GM12878 (cell line): ENCODE data around the gene SETBP1. TPM values are rescaled to one million over a fixed set of nuclear protein-coding genes. Genes with fewer than 3 reads are reported as not detected.

Source experiments
- ATAC-seq: fragments of 200-7000 bp; cut with Tn5 transposase; 3 replicates; pipeline ENCODE4 v1.9.1; 2020; ENCODE audit warnings: mild to moderate bottlenecking, moderate library complexity
- BruUV-seq: library from RNA; stranded (reverse); fragments of 400-500 nt; replicated peaks from 2 replicates; lab custom pipeline; 2021; lab: Mats Ljungman, UMichigan
- CTCF ChIA-PET: fragments of 300-600 bp; sonication (Branson Sonifier 250); formaldehyde crosslinking; extraction: SDS; loops from one replicate; lab custom pipeline; 2021; ENCODE audit warnings: inconsistent platforms; lab: Yijun Ruan, JAX
- POLR2A ChIA-PET: fragments of 350-600 bp; formaldehyde crosslinking; extraction: SDS; loops from one replicate; lab custom pipeline; 2021; ENCODE audit warnings: inconsistent platforms; lab: Charles Lee
- RAD21 ChIA-PET: fragments of 300-600 bp; sonication (Branson Sonifier 250); formaldehyde crosslinking; loops from one replicate; lab custom pipeline; 2023; ENCODE audit warnings: antibody characterized with exemption; ENCODE audit not compliant: unreplicated experiment; lab: Charles Lee
- SMC1A ChIA-PET: fragments of 300-600 bp; sonication (Branson Sonifier 250); formaldehyde crosslinking; loops from one replicate; lab custom pipeline; 2023; ENCODE audit not compliant: unreplicated experiment, uncharacterized antibody; lab: Charles Lee
- DNase-seq: peaks from one replicate; pipeline ENCODE4 v3.0.0-alpha.2; 2011; ENCODE audit warnings: low read depth, low spot score
- FAIRE-seq: peaks from 3 replicates; lab custom pipeline; 2011; peaks lifted over from hg19 to GRCh38; lab: Jason Lieb, UNC
- H2AFZ ChIP-seq: 2 replicates; pipeline ENCODE4 v1.6.0; 2011; ENCODE audit warnings: low read depth, low read length, control low read depth; ENCODE audit not compliant: control insufficient read depth
- H3K27ac ChIP-seq: 2 replicates; pipeline ENCODE4 v1.5.1; 2011; ENCODE audit warnings: control low read depth; ENCODE audit not compliant: control insufficient read depth, insufficient read depth
- H3K27me3 ChIP-seq, 2 experiments: replicated peaks in 1 of 2; 2 replicates each; pipeline versions ENCODE4 v1.6.0 to v1.6.1; 2011; ENCODE audit warnings: low read length in 1 of 2; ENCODE audit not compliant: control insufficient read depth in 2 of 2, insufficient read depth in 2 of 2
- H3K36me3 ChIP-seq, 2 experiments: 2 replicates each; pipeline ENCODE4 v1.5.1; 2011; ENCODE audit warnings: low read length in 1 of 2; ENCODE audit not compliant: control insufficient read depth in 2 of 2, insufficient read depth in 2 of 2
- H3K4me1 ChIP-seq: 2 replicates; pipeline ENCODE4 v1.6.1; 2011; ENCODE audit warnings: mild to moderate bottlenecking, low read length, moderate library complexity, mixed read lengths; ENCODE audit not compliant: control insufficient read depth, insufficient read depth
- H3K4me2 ChIP-seq: 2 replicates; pipeline ENCODE4 v1.6.0; 2011; ENCODE audit warnings: control low read depth; ENCODE audit not compliant: control insufficient read depth, insufficient read depth
- H3K4me3 ChIP-seq: fragments of 200-600 bp; sonication (generic); 2 replicates; pipeline ENCODE4 v1.5.1; 2016
- H3K79me2 ChIP-seq: 2 replicates; pipeline ENCODE4 v1.6.0; 2011; ENCODE audit warnings: low read length; ENCODE audit not compliant: control insufficient read depth, insufficient read depth
- H3K9ac ChIP-seq: 2 replicates; pipeline ENCODE4 v1.8.0; 2011; ENCODE audit warnings: low read length, control low read depth, mixed read lengths; ENCODE audit not compliant: control insufficient read depth, insufficient read depth
- H3K9me3 ChIP-seq: replicated peaks from 3 replicates; pipeline ENCODE4 v1.5.1; 2011; ENCODE audit warnings: mild to moderate bottlenecking, low read length; ENCODE audit not compliant: control insufficient read depth, insufficient read depth
- H4K20me1 ChIP-seq: 2 replicates; pipeline ENCODE4 v1.6.0; 2011; ENCODE audit not compliant: control insufficient read depth, insufficient read depth
- EED ChIP-seq: sonication (generic); IDR thresholded peaks from 2 replicates; pipeline ENCODE4 v1.6.1; 2016; ENCODE audit warnings: antibody characterized with exemption, low read depth
- EP300 ChIP-seq, 2 experiments: fragments of 150-350 bp in 1 of 2; IDR thresholded peaks; 2 replicates each; pipeline ENCODE4 v1.6.1; 2011 to 2012; ENCODE audit warnings: low read depth in 2 of 2, low read length in 2 of 2, borderline replicate concordance in 1 of 2, improper control_type of control experiment in 1 of 2, inconsistent platforms in 1 of 2; ENCODE audit not compliant: control insufficient read depth in 1 of 2
- IKZF2 ChIP-seq, 2 experiments: fragments of 450-650 bp; IDR thresholded peaks; 2 replicates each; pipeline ENCODE4 v1.6.1; 2017; ENCODE audit warnings: mild to moderate bottlenecking in 2 of 2, moderate library complexity in 2 of 2
- KDM1A ChIP-seq: fragments of 200-600 bp; sonication (generic); IDR thresholded peaks from 2 replicates; pipeline ENCODE4 v1.6.1; 2016; ENCODE audit warnings: borderline replicate concordance
- PAX5 ChIP-seq: IDR thresholded peaks from 2 replicates; pipeline ENCODE4 v1.6.1; 2011; ENCODE audit warnings: low read depth, low read length, borderline replicate concordance
- RBBP5 ChIP-seq: fragments of 200-600 bp; sonication (generic); conservative IDR thresholded peaks from 2 replicates; pipeline ENCODE4 v1.6.1; 2016
- RUNX3 ChIP-seq: IDR thresholded peaks from 2 replicates; pipeline ENCODE4 v1.6.1; 2012; ENCODE audit warnings: low read length, inconsistent platforms
- SIN3A ChIP-seq: IDR thresholded peaks from 2 replicates; pipeline ENCODE4 v1.6.1; 2012; ENCODE audit warnings: low read depth, low read length, improper control_type of control experiment
- SPI1 ChIP-seq: IDR thresholded peaks from 2 replicates; pipeline ENCODE4 v1.6.1; 2011; ENCODE audit warnings: low read depth, mild to moderate bottlenecking, low read length, moderate library complexity, borderline replicate concordance; ENCODE audit not compliant: insufficient read depth
- WGBS: methylation state at CpG from one replicate; pipeline ENCODE4 v1.1.6; 2016; ENCODE audit warnings: low lambda C conversion rate; ENCODE audit not compliant: insufficient replicate concordance, insufficient coverage; ENCODE audit errors: missing lambda C conversion rate; 5-methylcytosine and 5-hydroxymethylcytosine counted together
- in situ Hi-C: fragments of 300-500 bp; cut with MboI; formaldehyde crosslinking; loops from 9 replicates; pipeline ENCODE4 v1.14.3; 2018; ENCODE audit warnings: mixed read lengths
- intact Hi-C: fragments of 100-400 bp; cut with micrococcal nuclease; formaldehyde crosslinking; loops from one replicate; pipeline ENCODE4 v1.14.2; 2022; ENCODE audit not compliant: unreplicated experiment
- polyA plus RNA-seq, 11 experiments: library from polyadenylated mRNA; depleted of rRNA in 4 of 11; unstranded in 6 of 11; stranded (reverse) in 5 of 11; fragments of >200 nt; fragmentation: Nextera tagmentation in 4 of 11; fragmentation: Illumina TruSeq in 1 of 11; extraction: Ambion mirVana in 4 of 11; extraction: Trizol in 1 of 11; gene quantifications; 1 replicate in 1 of 11; 2 replicates in 10 of 11; pipeline versions ENCODE4 v1.2.1 to v1.2.3, GENCODE V29; 2011 to 2016; ENCODE audit warnings: inconsistent platforms in 2 of 11, missing spikeins in 2 of 11, low read depth in 1 of 11
- total RNA-seq, 4 experiments: library from RNA; depleted of rRNA in 3 of 4; stranded (reverse); fragments of >200 nt in 3 of 4; fragmentation: Illumina TruSeq in 1 of 4; extraction: Trizol in 1 of 4; gene quantifications; 2 replicates each; pipeline versions ENCODE4 v1.2.1 to v1.2.3, GENCODE V29; 2013 to 2021

The SETBP1 gene
- total and polyA plus RNA-seq, 10 of the 15 experiments (the other 5 are each of a cell fraction or from before 2014, with no cell fraction given), result 0.99 to 29.7 (median 8.3) TPM

DNA sequence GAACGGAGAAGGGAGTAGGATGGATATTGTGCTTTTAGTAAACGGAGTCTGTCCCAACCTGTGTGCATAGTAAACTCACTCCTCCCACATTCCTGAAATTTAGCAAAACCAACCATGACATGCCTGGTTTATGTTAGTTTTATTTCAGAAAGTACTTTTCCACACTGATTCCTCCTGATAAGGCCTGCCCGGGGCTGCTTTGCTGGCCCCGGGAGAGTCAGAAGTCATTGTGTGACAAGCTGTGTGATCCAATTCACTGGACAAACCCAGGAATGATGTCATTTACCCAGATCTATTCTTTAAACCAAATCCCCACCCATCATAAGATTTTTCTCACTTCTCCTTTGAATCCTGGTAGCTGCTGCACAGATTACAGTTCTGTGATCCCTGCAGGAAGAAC, 109.0 kb downstream of the SETBP1 start (continued):
- peak in 1 of 2 experiments; percentile 12; a peak in 1 of 4 replicates for TF ChIP-seq EP300 (IDR thresholded peaks at IDR 0.05; ENCODE audit: borderline replicate concordance in 1 of 2, control insufficient read depth in 1 of 2, low read depth in 2 of 2, low read length in 2 of 2)
- peak; percentile 56 to 63 for TF ChIP-seq IKZF2 (IDR thresholded peaks at IDR 0.05)
- peak; percentile 61; the same call in 1 of the 2 replicates for TF ChIP-seq SPI1
- peak; percentile 62 for TF ChIP-seq EED
- no peak for TF ChIP-seq KDM1A

DNA sequence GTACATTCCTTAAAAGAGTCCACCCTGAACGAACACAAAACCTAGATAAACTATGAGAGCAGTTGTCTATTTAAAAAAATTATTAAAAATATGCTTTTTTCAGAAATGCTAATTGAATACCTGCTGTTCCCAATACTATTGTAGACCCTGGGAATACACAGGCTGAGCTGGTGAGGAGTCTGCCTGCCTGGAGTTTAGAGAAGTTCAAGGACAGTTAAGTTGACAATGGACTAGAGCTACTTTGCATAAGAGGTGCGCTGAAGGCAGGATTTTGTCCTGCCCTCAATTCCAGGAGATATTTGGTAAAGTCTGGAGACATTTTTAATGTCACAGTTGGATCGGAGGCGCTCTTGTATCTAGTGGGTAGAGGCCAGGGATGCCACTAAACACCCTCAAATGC, 110.2 kb downstream of the SETBP1 start:
- H3K9me3 ChIP-seq, result no peaks in the 10 kb centered on the region
- BruUV-seq, result no TSS peak
- no peak overlapping the region for H3K27ac ChIP-seq
- no peaks in the 10 kb centered on the region for H3K79me2 ChIP-seq
- RAD21 ChIA-PET, result no interaction called here
- H3K4me1 ChIP-seq, result peaks cover 15% of the 10 kb centered on the region
- no peaks in the 10 kb centered on the region for H3K36me3 ChIP-seq
- POLR2A ChIA-PET, result no interaction called here
- TF ChIP-seq PAX5 (no peak), EP300 (IDR thresholded peaks at IDR 0.05; ENCODE audit: borderline replicate concordance in 1 of 2, control insufficient read depth in 1 of 2, low read depth in 2 of 2, low read length in 2 of 2) (no peak), SIN3A (no peak), RUNX3 (no peak), RBBP5 (no peak)
- no peak for FAIRE-seq
- no peak for ATAC-seq
- SMC1A ChIA-PET, result no interaction called here
- no peak overlapping the region for H3K9ac ChIP-seq
- CTCF ChIA-PET, result interaction anchor here (0.9 kb wide), 1 partner anchor 107 kb away, joined by 3 read pairs; no protein-coding TSS in a partner anchor
- H2AFZ ChIP-seq, result no peak overlapping the region
- 64% methylated on average over 4 of the region's 4 CpGs for WGBS
- H3K4me2 ChIP-seq, result no peak overlapping the region
- DNase-seq, result no peak
- no peak overlapping the region for H3K4me3 ChIP-seq
- H3K27me3 ChIP-seq, result no peaks in the 10 kb centered on the region
- intact Hi-C loops, result no loop called here
- in situ Hi-C loops, result no loop called here
- no peaks in the 10 kb centered on the region for H4K20me1 ChIP-seq
